DOHH2 (cell line): ENCODE results near the gene CHSY1.
"Not testable (repeated sequence)": the region's sequence is repeated elsewhere in the genome, so short reads cannot be mapped to it uniquely, and the experiment has no call there.

Source experiments
- H3F3A ChIP-seq: fragments of 200-600 bp; sonication (generic), shearing (Covaris generic); 2 replicates; pipeline ENCODE4 v1.6.0; 2016; ENCODE audit warnings: antibody characterized with exemption, mild to moderate bottlenecking; ENCODE audit not compliant: control insufficient read depth, insufficient read depth
- H3K27ac ChIP-seq: fragments of 200-600 bp; sonication (generic); 2 replicates; pipeline ENCODE4 v1.5.1; 2014; ENCODE audit warnings: low read depth, mild to moderate bottlenecking, low read length, moderate library complexity
- H3K27me3 ChIP-seq: fragments of 200-600 bp; sonication (generic); 2 replicates; pipeline ENCODE4 v1.6.1; 2014; ENCODE audit warnings: mild to moderate bottlenecking, low read length, mixed read lengths; ENCODE audit not compliant: control insufficient read depth
- H3K36me3 ChIP-seq: fragments of 200-600 bp; sonication (generic); 2 replicates; pipeline ENCODE4 v1.6.1; 2014; ENCODE audit warnings: mild to moderate bottlenecking, low read length, moderate library complexity, mixed read lengths; ENCODE audit not compliant: control insufficient read depth
- H3K4me1 ChIP-seq: fragments of 200-600 bp; sonication (generic); 2 replicates; pipeline ENCODE4 v1.6.1; 2014; ENCODE audit warnings: mild to moderate bottlenecking, low read length, mixed read lengths; ENCODE audit not compliant: control insufficient read depth
- H3K4me2 ChIP-seq: fragments of 200-600 bp; sonication (generic); 2 replicates; pipeline ENCODE4 v1.6.0; 2014; ENCODE audit warnings: mild to moderate bottlenecking, low read length, moderate library complexity
- H3K4me3 ChIP-seq: fragments of 200-600 bp; sonication (generic); 2 replicates; pipeline ENCODE4 v1.5.1; 2014; ENCODE audit warnings: mild to moderate bottlenecking, low read length, mixed read lengths
- H3K79me2 ChIP-seq: fragments of 200-600 bp; sonication (generic); 2 replicates; pipeline ENCODE4 v1.6.1; 2014; ENCODE audit warnings: mild to moderate bottlenecking, low read length, mixed read lengths; ENCODE audit not compliant: control insufficient read depth
- H3K9me2 ChIP-seq: fragments of 200-600 bp; sonication (generic); replicated peaks from 2 replicates; pipeline ENCODE4 v1.6.1; 2014; ENCODE audit warnings: mild to moderate bottlenecking, low read length, mixed read lengths; ENCODE audit not compliant: control insufficient read depth
- H3K9me3 ChIP-seq: fragments of 200-600 bp; sonication (generic); 2 replicates; pipeline ENCODE4 v1.6.1; 2014; ENCODE audit warnings: antibody characterized with exemption, low read length, mixed read lengths; ENCODE audit not compliant: control insufficient read depth, insufficient read depth
- H4K20me1 ChIP-seq: fragments of 200-600 bp; sonication (generic); 2 replicates; pipeline ENCODE4 v1.6.0; 2014; ENCODE audit warnings: low read depth, mild to moderate bottlenecking, antibody characterized with exemption, low read length, moderate library complexity; ENCODE audit not compliant: control insufficient read depth, insufficient read depth
- EZH2phosphoT487 ChIP-seq: fragments of 200-600 bp; sonication (generic); IDR thresholded peaks from 2 replicates; pipeline ENCODE4 v1.6.1; 2017; ENCODE audit warnings: borderline replicate concordance, mild to moderate bottlenecking, antibody characterized with exemption, low read length, moderate library complexity, mixed read lengths
- TF ChIP-seq, protein P1 (sequence below): fragments of 200-600 bp; sonication (generic); IDR thresholded peaks from one replicate; pipeline ENCODE4 v1.5.1; 2014; ENCODE audit warnings: antibody characterized with exemption, mild to moderate bottlenecking, low read depth, low read length; ENCODE audit not compliant: poor library complexity, severe bottlenecking

The CHSY1 gene

GRCh38 chr15:101294731-101295606, 43.1 kb upstream of the CHSY1 start, which contains the start of gene SNRPA1:
TSS of gene SNRPA1 (minus strand) at chr15:101295248. CDS start at chr15:101295178, 70 bp downstream.
- Histone ChIP-seq H3K9me3 (no peaks in the 10 kb centered on the region), H4K20me1 (peaks cover 25% of the 10 kb centered on the region), H3K4me1 (peaks cover 28% of the 10 kb centered on the region), H3K79me2 (peaks cover 66% of the 10 kb centered on the region), H3K4me2 (peak within 1 kb of the TSS; percentile 97), H3K4me3 (peak within 1 kb of the TSS; percentile 100), H3K9me2 (no peaks in the 10 kb centered on the region), H3K27me3 (no peaks in the 10 kb centered on the region), H3K27ac (peak within 1 kb of the TSS; percentile 93), H3K36me3 (peaks cover 53% of the 10 kb centered on the region), H3F3A (peaks cover 29% of the 10 kb centered on the region)
- TF ChIP-seq, protein P1, sequence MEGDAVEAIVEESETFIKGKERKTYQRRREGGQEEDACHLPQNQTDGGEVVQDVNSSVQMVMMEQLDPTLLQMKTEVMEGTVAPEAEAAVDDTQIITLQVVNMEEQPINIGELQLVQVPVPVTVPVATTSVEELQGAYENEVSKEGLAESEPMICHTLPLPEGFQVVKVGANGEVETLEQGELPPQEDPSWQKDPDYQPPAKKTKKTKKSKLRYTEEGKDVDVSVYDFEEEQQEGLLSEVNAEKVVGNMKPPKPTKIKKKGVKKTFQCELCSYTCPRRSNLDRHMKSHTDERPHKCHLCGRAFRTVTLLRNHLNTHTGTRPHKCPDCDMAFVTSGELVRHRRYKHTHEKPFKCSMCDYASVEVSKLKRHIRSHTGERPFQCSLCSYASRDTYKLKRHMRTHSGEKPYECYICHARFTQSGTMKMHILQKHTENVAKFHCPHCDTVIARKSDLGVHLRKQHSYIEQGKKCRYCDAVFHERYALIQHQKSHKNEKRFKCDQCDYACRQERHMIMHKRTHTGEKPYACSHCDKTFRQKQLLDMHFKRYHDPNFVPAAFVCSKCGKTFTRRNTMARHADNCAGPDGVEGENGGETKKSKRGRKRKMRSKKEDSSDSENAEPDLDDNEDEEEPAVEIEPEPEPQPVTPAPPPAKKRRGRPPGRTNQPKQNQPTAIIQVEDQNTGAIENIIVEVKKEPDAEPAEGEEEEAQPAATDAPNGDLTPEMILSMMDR = no peak
- TF ChIP-seq EZH2phosphoT487 = no peak

DNA sequence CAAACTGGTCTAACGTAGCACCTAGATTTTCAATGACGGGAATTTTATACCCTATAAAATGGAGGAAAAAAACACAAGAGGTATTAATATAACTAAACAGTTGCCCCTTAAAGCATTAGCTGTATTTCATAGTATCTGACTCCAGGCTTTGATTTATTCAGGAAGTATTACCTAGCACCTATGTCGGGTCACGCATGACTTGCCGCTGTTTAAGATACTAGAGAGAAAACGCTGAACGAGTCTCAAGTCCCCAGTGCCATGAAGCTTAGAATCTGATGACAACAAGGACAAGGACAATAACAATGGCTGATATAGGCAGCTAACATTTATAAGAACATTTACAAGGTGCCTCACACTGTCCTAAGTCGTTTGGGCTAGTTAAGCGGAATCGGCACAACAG, 41.3 kb upstream of the CHSY1 start:
- H3K79me2 ChIP-seq = peaks cover 84% of the 10 kb centered on the region
- peaks cover 31% of the 10 kb centered on the region for H4K20me1 ChIP-seq
- H3K4me2 ChIP-seq = peak overlapping the region; percentile 97
- peaks cover 69% of the 10 kb centered on the region for H3K36me3 ChIP-seq
- H3K9me3 ChIP-seq = no peaks in the 10 kb centered on the region
- peaks cover 28% of the 10 kb centered on the region for H3K4me1 ChIP-seq
- peak overlapping the region; percentile 100 for H3K4me3 ChIP-seq
- peaks cover 41% of the 10 kb centered on the region for H3F3A ChIP-seq
- H3K9me2 ChIP-seq = no peaks in the 10 kb centered on the region
- no peaks in the 10 kb centered on the region for H3K27me3 ChIP-seq
- peak overlapping the region; percentile 93 for H3K27ac ChIP-seq
- TF ChIP-seq EZH2phosphoT487 = no peak
- TF ChIP-seq, protein P1 = no peak

DNA sequence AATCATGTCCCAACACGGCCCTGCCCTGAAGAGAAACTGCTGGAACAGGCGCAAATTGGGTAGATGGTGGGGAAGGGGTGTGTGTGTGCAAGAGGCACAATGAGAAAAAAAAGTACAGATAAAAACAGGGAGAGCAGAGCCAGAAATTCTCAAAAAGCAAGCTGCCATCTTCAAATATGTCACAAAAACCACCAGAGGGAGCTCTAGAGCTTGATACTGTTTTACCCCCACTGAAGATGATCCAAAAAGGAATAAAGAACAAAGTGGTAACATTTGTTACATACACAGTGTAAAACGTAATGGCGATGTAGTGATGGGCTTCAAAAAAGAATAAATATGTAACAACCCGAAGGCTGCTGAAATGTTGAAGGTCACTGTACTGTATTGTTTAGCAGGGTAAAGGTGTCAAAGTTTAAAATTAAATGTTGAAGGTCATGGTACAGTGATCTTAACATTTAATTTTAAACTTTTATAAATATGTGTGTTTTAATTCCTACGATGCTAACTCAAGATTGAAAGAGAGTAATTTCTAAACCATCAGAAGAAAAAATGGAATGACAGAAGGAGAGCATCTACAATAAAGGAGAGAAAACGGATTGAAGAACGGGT, 37.2 kb upstream of the CHSY1 start:
- H3K27me3 ChIP-seq = no peaks in the 10 kb centered on the region
- no peak overlapping the region for H3K4me2 ChIP-seq
- no peak overlapping the region for H3K4me3 ChIP-seq
- H3K9me3 ChIP-seq = no peaks in the 10 kb centered on the region
- peaks cover 40% of the 10 kb centered on the region for H4K20me1 ChIP-seq
- peaks cover 21% of the 10 kb centered on the region for H3K4me1 ChIP-seq
- no peak overlapping the region for H3K27ac ChIP-seq
- peaks cover 82% of the 10 kb centered on the region for H3K79me2 ChIP-seq
- no peaks in the 10 kb centered on the region for H3K9me2 ChIP-seq
- H3K36me3 ChIP-seq = peaks cover 97% of the 10 kb centered on the region
- TF ChIP-seq, protein P1 = peak; percentile 74
- TF ChIP-seq EZH2phosphoT487 = no peak
- H3F3A ChIP-seq = peaks cover 52% of the 10 kb centered on the region

- not testable (repeated sequence) for H3K4me2 ChIP-seq, H3K4me1 ChIP-seq, H3K27me3 ChIP-seq, H3K9me3 ChIP-seq, H3K27ac ChIP-seq, H3K9me2 ChIP-seq, H3K4me3 ChIP-seq
- Histone ChIP-seq H4K20me1 (peaks cover 31% of the 10 kb centered on the region), H3K36me3 (peaks cover 98% of the 10 kb centered on the region), H3K79me2 (peaks cover 65% of the 10 kb centered on the region), H3F3A (peaks cover 54% of the 10 kb centered on the region)
Measured at GRCh38 chr15:101287342-101287741, 35.5 kb upstream of the CHSY1 start.
